NT2/D1 (cell line): ENCODE results near the gene BPTF.

Experiments used
- DNase-seq: peaks from one replicate; pipeline ENCODE4 v3.0.0-alpha.2; 2011; ENCODE audit warnings: low read depth, low spot score
- H3K27me3 ChIP-seq: 2 replicates; pipeline ENCODE4 v1.6.0; 2011; ENCODE audit warnings: mild to moderate bottlenecking; ENCODE audit not compliant: insufficient read length, insufficient read depth
- H3K36me3 ChIP-seq: 2 replicates; pipeline ENCODE4 v1.6.1; 2011; ENCODE audit warnings: mild to moderate bottlenecking, low read length, mixed read lengths; ENCODE audit not compliant: insufficient read depth, insufficient read length
- H3K4me1 ChIP-seq: 2 replicates; pipeline ENCODE4 v1.5.1; 2011; ENCODE audit not compliant: insufficient read depth, insufficient read length
- H3K4me3 ChIP-seq: 2 replicates; pipeline ENCODE4 v1.5.1; 2011; ENCODE audit warnings: low read depth; ENCODE audit not compliant: insufficient read length
- H3K9ac ChIP-seq: 2 replicates; pipeline ENCODE4 v1.6.0; 2011; ENCODE audit warnings: low read depth; ENCODE audit not compliant: insufficient read length
- H3K9me3 ChIP-seq: 2 replicates; pipeline ENCODE4 v1.5.1; 2011; ENCODE audit warnings: mild to moderate bottlenecking, low read length; ENCODE audit not compliant: insufficient read depth
- SUZ12 ChIP-seq: IDR thresholded peaks from 2 replicates; pipeline ENCODE4 v1.6.1; 2011; ENCODE audit not compliant: insufficient read length, insufficient read depth; ENCODE audit errors: extremely low read depth
- YY1 ChIP-seq: IDR thresholded peaks from 2 replicates; pipeline ENCODE4 v1.6.1; 2011; ENCODE audit not compliant: insufficient read length, insufficient read depth
- ZNF274 ChIP-seq: IDR thresholded peaks from 2 replicates; pipeline ENCODE4 v1.6.1; 2011; ENCODE audit warnings: mild to moderate bottlenecking, low read depth, low read length

Gene BPTF

GRCh38 chr17:67865438-67865837, 40.1 kb downstream of the BPTF start:
- TF ChIP-seq SUZ12, result no peak
- TF ChIP-seq ZNF274, result no peak
- no peak for TF ChIP-seq YY1
- Histone ChIP-seq H3K4me3 (no peak overlapping the region), H3K4me1 (no peaks in the 10 kb centered on the region), H3K36me3 (peaks cover 15% of the 10 kb centered on the region), H3K27me3 (no peaks in the 10 kb centered on the region), H3K9ac (no peak overlapping the region), H3K9me3 (no peaks in the 10 kb centered on the region)
- no peak for DNase-seq

GRCh38 chr17:67867591-67867990, 42.3 kb downstream of the BPTF start:
- no peaks in the 10 kb centered on the region for H3K4me1 ChIP-seq
- H3K4me3 ChIP-seq, result no peak overlapping the region
- TF ChIP-seq SUZ12 (no peak), YY1 (no peak), ZNF274 (no peak)
- H3K9me3 ChIP-seq, result no peaks in the 10 kb centered on the region
- peaks cover 14% of the 10 kb centered on the region for H3K36me3 ChIP-seq
- H3K27me3 ChIP-seq, result no peaks in the 10 kb centered on the region
- DNase-seq, result no peak
- H3K9ac ChIP-seq, result no peak overlapping the region

GRCh38 chr17:67868176-67868575, 42.9 kb downstream of the BPTF start:
- Histone ChIP-seq H3K27me3 (no peaks in the 10 kb centered on the region), H3K4me1 (no peaks in the 10 kb centered on the region), H3K9me3 (no peaks in the 10 kb centered on the region), H3K36me3 (peaks cover 14% of the 10 kb centered on the region), H3K4me3 (no peak overlapping the region), H3K9ac (no peak overlapping the region)
- no peak for DNase-seq
- TF ChIP-seq ZNF274, result no peak
- no peak for TF ChIP-seq SUZ12

- no peaks in the 10 kb centered on the region for H3K27me3 ChIP-seq
- H3K9me3 ChIP-seq, result no peaks in the 10 kb centered on the region
- no peak for DNase-seq
- peaks cover 29% of the 10 kb centered on the region for H3K36me3 ChIP-seq
- H3K4me1 ChIP-seq, result peaks cover 2% of the 10 kb centered on the region
- no peak overlapping the region for H3K9ac ChIP-seq
- no peak for TF ChIP-seq YY1
- no peak for TF ChIP-seq SUZ12
- no peak for TF ChIP-seq ZNF274
- H3K4me3 ChIP-seq, result no peak overlapping the region
These were observed 54.4 kb downstream of the BPTF start for GRCh38 chr17:67879662-67880061.

GRCh38 chr17:67881083-67881482, 55.8 kb downstream of the BPTF start:
- H3K36me3 ChIP-seq, result peaks cover 18% of the 10 kb centered on the region
- no peak for TF ChIP-seq SUZ12
- no peak for TF ChIP-seq YY1
- TF ChIP-seq ZNF274, result no peak
- H3K4me3 ChIP-seq, result no peak overlapping the region
- no peak overlapping the region for H3K9ac ChIP-seq
- DNase-seq, result no peak
- H3K4me1 ChIP-seq, result peaks cover 2% of the 10 kb centered on the region
- no peaks in the 10 kb centered on the region for H3K27me3 ChIP-seq
- no peaks in the 10 kb centered on the region for H3K9me3 ChIP-seq

- TF ChIP-seq ZNF274, result no peak
- TF ChIP-seq SUZ12, result no peak
- TF ChIP-seq YY1, result no peak
- H3K27me3 ChIP-seq, result no peaks in the 10 kb centered on the region
- no peak overlapping the region for H3K4me3 ChIP-seq
- H3K4me1 ChIP-seq, result no peaks in the 10 kb centered on the region
- H3K36me3 ChIP-seq, result peaks cover 30% of the 10 kb centered on the region
- DNase-seq, result no peak
- H3K9me3 ChIP-seq, result no peaks in the 10 kb centered on the region
- no peak overlapping the region for H3K9ac ChIP-seq
These were observed 59.4 kb downstream of the BPTF start for GRCh38 chr17:67884741-67885140.

- Histone ChIP-seq H3K27me3 (no peaks in the 10 kb centered on the region), H3K36me3 (peaks cover 68% of the 10 kb centered on the region), H3K9me3 (no peaks in the 10 kb centered on the region), H3K4me3 (no peak overlapping the region), H3K9ac (no peak overlapping the region), H3K4me1 (no peaks in the 10 kb centered on the region)
- TF ChIP-seq ZNF274 (no peak), SUZ12 (no peak), YY1 (no peak)
- no peak for DNase-seq
These were observed 66.3 kb downstream of the BPTF start for GRCh38 chr17:67891481-67892119.
